NB4 (cell line): Measurements from ENCODE around the gene ADGRL3.

Experiments
- DNase-seq: peaks from one replicate; pipeline ENCODE4 v3.0.0; 2010; ENCODE audit warnings: low read depth
- H3K4me3 ChIP-seq: one replicate; pipeline ENCODE4 v1.5.1; 2011; ENCODE audit warnings: mild to moderate bottlenecking, low read depth, low read length, moderate library complexity
- MAX ChIP-seq: IDR thresholded peaks from 2 replicates; pipeline ENCODE4 v1.6.1; 2011; ENCODE audit warnings: low read depth, low read length
- MYC ChIP-seq: IDR thresholded peaks from 2 replicates; pipeline ENCODE4 v1.6.1; 2011; ENCODE audit warnings: low read depth, low read length
- POLR2A ChIP-seq: IDR thresholded peaks from 2 replicates; pipeline ENCODE4 v1.6.1; 2011; ENCODE audit warnings: mild to moderate bottlenecking; ENCODE audit not compliant: insufficient read length; ENCODE audit errors: extremely low read depth
- TF ChIP-seq, protein P1 (sequence below): IDR thresholded peaks from one replicate; pipeline ENCODE4 v1.5.1; 2012; ENCODE audit warnings: low read depth, low read length

The ADGRL3 gene

DNA sequence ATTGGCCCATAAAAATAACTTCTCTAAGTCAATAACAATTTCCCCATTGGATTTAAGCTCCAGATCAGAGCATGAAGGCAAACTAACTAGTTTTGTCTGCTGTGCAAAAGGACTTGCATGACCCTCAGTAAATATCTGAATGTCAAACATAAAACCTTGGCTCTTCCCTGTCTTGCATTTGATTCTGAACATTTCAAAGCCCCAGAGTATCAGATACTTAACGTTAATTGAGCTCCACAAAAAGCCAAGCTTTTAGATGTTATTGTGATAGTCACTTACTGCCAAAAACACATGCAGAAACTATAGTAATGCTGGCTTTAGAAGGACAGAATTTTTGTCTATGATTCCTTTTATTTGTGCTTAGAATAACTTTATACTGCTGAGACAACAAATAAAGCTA, 664.2 kb downstream of the ADGRL3 start:
- H3K4me3 ChIP-seq: no peak overlapping the region
- TF ChIP-seq, protein P1, sequence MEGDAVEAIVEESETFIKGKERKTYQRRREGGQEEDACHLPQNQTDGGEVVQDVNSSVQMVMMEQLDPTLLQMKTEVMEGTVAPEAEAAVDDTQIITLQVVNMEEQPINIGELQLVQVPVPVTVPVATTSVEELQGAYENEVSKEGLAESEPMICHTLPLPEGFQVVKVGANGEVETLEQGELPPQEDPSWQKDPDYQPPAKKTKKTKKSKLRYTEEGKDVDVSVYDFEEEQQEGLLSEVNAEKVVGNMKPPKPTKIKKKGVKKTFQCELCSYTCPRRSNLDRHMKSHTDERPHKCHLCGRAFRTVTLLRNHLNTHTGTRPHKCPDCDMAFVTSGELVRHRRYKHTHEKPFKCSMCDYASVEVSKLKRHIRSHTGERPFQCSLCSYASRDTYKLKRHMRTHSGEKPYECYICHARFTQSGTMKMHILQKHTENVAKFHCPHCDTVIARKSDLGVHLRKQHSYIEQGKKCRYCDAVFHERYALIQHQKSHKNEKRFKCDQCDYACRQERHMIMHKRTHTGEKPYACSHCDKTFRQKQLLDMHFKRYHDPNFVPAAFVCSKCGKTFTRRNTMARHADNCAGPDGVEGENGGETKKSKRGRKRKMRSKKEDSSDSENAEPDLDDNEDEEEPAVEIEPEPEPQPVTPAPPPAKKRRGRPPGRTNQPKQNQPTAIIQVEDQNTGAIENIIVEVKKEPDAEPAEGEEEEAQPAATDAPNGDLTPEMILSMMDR: no peak
- TF ChIP-seq MYC: no peak
- TF ChIP-seq POLR2A: no peak
- no peak for TF ChIP-seq MAX
- DNase-seq: no peak

DNA sequence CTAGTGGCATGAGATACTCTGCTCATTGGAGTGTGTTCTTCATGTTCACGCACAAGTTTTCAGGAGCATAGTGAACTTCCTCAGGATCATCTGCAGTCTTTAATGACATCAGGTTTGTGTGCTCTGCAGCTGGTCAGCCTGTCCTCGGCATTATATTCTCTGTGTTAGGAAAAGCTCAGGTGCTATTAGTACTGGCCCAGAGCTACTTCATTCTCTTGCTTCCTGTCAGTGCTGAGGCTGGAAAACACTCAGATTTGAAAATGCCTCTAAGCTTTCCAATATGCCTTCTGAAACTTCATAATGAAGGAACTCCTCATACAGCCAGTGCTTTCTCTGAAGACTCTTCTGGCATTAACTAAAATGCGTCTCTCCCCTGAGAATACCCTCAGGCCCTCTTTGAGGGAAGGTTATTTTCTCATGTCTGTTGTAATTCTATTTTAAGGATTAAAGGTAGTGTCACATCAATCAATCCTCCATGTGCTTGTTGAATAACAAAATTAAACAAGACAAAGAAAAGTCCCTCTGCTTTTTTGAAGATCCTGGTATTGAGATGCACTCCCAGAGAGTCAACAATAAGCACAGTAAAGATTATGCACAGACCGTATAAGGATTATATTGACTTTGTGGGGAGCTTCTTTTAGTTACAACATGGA, 666.4 kb downstream of the ADGRL3 start:
- TF ChIP-seq MYC: no peak
- H3K4me3 ChIP-seq: no peak overlapping the region
- DNase-seq: no peak

GRCh38 chr4:61872983-61873382, 672.9 kb downstream of the ADGRL3 start:
- TF ChIP-seq MAX (no peak), MYC (no peak), POLR2A (no peak)
- TF ChIP-seq, protein P1: no peak
- no peak overlapping the region for H3K4me3 ChIP-seq
- no peak for DNase-seq

GRCh38 chr4:61877266-61877665, 677.1 kb downstream of the ADGRL3 start:
- H3K4me3 ChIP-seq: no peak overlapping the region
- TF ChIP-seq MYC (no peak), POLR2A (no peak), MAX (no peak)
- TF ChIP-seq, protein P1: no peak
- DNase-seq: no peak

- TF ChIP-seq, protein P1: no peak
- TF ChIP-seq MYC (no peak), POLR2A (no peak), MAX (no peak)
- peak; percentile 73 for DNase-seq
- H3K4me3 ChIP-seq: no peak overlapping the region
These were observed 677.8 kb downstream of the ADGRL3 start for GRCh38 chr4:61877893-61878292.

DNA sequence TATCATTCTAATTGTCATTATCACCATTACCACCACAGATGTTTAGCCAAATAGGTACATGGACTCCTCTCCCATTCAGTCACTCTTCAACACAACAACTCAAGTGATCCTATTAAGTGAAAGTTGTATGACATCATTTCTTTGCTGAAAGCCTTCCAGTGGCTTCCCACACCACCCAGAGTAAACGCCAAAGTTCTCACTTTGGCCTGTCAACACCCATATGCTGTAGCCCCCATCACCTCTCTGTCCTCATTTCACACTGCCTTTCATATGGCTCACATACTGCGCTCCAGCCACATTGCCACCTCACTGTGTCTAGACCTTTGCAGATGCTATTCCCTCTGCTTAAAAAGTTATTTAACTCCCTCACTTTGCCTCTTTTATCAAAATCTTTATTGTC, 682.3 kb downstream of the ADGRL3 start:
- TF ChIP-seq POLR2A: no peak
- no peak for TF ChIP-seq MYC
- TF ChIP-seq, protein P1: no peak
- TF ChIP-seq MAX: no peak
- DNase-seq: no peak
- H3K4me3 ChIP-seq: no peak overlapping the region
